Stomach (tissue), 4 donors: ENCODE measurements around the gene LIN28A.

Source experiments
- EP300 ChIP-seq: sonication (generic); formaldehyde crosslinking; IDR thresholded peaks from one replicate; pipeline ENCODE4 v1.6.1; 2017; ENCODE audit warnings: antibody characterized with exemption
- POLR2A ChIP-seq, 4 donors: fragments of 450-650 bp; IDR thresholded peaks; one replicate each; pipeline ENCODE4 v1.6.1; 2016; ENCODE audit warnings: antibody characterized with exemption in 4 of 4, control low read depth in 2 of 4, mild to moderate bottlenecking in 1 of 4, moderate library complexity in 1 of 4
- POLR2AphosphoS5 ChIP-seq, 3 donors: sonication (generic); formaldehyde crosslinking; IDR thresholded peaks; one replicate each; pipeline ENCODE4 v1.6.1; 2016; ENCODE audit warnings: antibody characterized with exemption in 3 of 3
- TF ChIP-seq, protein P1 (sequence below), 7 experiments: fragments of 450-650 bp in 4 of 7; fragments of 200-600 bp in 3 of 7; sonication (generic) in 3 of 7; IDR thresholded peaks; one replicate each; pipeline ENCODE4 v1.5.1; 2016 to 2019; ENCODE audit warnings: antibody characterized with exemption in 7 of 7, control low read depth in 2 of 7, mild to moderate bottlenecking in 1 of 7

GRCh38 chr1:26472320-26472900, 61.8 kb downstream of the LIN28A start, which contains the start of gene HMGN2:
- TF ChIP-seq, protein P1, sequence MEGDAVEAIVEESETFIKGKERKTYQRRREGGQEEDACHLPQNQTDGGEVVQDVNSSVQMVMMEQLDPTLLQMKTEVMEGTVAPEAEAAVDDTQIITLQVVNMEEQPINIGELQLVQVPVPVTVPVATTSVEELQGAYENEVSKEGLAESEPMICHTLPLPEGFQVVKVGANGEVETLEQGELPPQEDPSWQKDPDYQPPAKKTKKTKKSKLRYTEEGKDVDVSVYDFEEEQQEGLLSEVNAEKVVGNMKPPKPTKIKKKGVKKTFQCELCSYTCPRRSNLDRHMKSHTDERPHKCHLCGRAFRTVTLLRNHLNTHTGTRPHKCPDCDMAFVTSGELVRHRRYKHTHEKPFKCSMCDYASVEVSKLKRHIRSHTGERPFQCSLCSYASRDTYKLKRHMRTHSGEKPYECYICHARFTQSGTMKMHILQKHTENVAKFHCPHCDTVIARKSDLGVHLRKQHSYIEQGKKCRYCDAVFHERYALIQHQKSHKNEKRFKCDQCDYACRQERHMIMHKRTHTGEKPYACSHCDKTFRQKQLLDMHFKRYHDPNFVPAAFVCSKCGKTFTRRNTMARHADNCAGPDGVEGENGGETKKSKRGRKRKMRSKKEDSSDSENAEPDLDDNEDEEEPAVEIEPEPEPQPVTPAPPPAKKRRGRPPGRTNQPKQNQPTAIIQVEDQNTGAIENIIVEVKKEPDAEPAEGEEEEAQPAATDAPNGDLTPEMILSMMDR (IDR thresholded peaks at IDR 0.05): no peak
- TF ChIP-seq POLR2A (IDR thresholded peaks at IDR 0.05) (no peak), POLR2AphosphoS5 (IDR thresholded peaks at IDR 0.05) (peak in 2 of 3 donors; percentile 12 to 51), EP300 (no peak)
